COR-L47 (cell line): ENCODE measurements around the gene RGS5.
"Not testable (repeated sequence)": the region's sequence is repeated elsewhere in the genome, so short reads cannot be mapped to it uniquely, and the experiment has no call there.

ENCODE experiments used
- DNase-seq: peaks from one replicate; lab custom pipeline; 2025; lab: John Stamatoyannopoulos, UW

The RGS5 gene

DNA sequence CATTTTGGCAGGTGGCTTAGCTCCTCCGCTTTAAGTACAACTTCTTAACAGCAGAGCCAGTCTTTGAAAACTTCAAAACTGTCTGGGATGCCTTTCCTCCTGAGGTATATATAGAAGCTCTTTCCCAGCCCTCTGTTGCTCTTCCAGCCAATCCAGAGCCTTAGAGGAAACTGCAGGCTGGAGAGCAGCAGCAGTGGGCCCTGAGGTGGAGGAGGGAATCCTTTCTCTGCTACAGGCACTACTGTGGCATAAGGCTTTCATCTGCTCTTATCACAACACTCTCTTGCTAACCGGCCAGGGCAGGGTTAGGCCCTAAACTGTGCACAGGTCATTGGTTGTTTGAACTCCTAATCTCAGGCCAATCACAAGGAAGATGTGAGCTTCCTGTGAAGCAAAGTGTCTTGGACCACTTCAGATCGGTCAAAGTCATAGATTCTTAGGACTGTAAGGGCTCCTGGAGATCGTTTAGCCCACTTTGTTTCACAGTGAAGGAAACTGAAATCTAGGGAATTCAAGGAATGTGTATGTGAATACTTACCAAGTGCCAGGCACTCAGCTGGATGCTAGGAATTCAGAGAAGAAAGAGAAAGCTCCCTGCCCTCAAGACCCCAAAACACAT lies at the start of gene RGS5:
Gene RGS5 (minus strand): TSS at position 84 of the 619 bp plus-strand sequence. CDS start 81 bp downstream, at position 3.
- no peak for DNase-seq

DNA sequence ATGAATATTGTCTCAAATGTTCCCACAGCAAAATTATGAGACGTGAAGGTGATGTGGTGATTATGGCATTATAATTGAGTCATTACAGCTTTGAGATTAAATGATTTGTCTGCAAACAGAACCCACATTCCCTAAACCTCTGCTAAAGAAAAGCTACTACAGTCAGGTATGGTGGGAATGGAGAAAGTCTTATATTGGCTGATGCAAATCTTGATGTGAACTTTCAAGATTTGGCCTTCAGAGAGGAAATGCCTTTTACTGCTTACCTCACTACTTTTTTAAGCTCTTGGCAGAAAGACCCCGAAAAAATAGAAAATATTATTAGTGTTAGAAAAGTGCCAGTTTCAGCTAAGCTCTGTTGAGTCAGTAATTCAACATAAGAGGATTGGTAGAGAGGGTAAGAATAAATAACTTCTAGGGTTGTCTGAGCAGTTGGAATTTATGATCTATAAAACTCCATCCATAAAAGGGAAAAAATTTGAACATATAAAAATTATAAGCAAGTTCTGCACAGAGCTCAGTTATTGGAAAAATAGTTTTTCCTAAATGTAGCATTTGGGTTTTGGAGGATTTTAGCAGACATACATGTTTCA lies 47.8 kb upstream of the RGS5 start:
- DNase-seq = no peak

DNA sequence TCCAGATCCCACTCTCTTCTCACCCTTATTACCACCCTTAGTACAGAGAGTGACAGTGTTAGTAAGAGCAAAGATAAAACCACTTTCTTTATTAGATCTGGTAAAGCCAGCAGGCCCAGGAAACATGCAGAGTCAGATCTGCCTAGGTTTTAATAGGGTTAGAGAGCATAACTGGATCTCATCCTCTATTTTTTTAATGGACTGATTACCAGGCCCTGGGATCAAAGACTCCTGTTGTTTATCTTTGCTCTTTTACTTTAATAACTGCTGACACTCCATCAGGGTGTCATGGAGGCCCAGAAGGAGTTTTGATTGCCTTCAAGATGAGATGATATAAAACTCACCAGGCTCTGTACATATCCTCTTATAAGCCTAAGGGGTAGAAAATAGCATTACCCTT lies 45.3 kb upstream of the RGS5 start:
- no peak for DNase-seq

DNA sequence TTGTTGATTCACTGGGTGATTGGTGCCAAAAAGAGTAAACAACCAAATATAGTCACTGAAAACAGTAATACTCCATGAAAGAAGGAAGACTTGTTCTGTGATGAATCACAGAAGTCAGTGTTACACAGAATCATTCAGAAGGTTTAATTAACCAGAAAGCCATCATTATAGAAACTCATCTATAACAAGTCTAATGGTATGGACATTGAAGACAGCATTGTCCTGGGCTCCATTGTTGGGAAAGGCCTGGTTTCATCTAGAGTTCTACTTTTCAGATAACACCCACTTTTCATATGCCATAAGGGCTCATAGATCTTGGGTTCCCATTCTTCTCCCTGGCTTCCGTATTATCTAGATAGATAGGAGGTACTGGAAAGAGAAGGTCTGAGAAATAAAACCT lies 41.9 kb upstream of the RGS5 start:
- DNase-seq = not testable (repeated sequence)

- DNase-seq = no peak
Measured at GRCh38 chr1:163241746-163242145, 39.0 kb upstream of the RGS5 start.

DNA sequence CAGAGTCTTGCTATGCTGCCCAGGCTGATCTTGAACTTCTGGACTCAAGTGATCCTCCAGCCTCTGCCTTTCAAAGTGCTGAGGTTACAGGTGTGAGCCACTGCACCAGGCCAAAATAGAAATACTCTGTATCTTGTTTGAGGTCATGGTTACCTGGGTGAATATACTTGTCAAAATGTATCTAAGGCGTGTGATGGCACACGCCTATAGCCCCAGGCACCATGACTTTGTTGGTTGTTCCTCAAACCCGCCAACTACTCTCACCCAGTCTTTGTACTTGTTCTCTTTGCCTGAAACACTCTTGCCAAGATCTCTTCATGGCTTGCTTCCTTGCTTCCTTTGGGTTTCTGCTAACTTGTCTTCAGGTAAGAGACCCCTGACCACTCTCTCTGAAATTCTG lies 38.0 kb upstream of the RGS5 start:
- DNase-seq = no peak

- not testable (repeated sequence) for DNase-seq
Measured at GRCh38 chr1:163233643-163234042, 30.9 kb upstream of the RGS5 start.

- DNase-seq = no peak
Measured at GRCh38 chr1:163231385-163231784, 28.7 kb upstream of the RGS5 start.

GRCh38 chr1:163230827-163231226 lies 28.1 kb upstream of the RGS5 start:
- DNase-seq = no peak

GRCh38 chr1:163228271-163228670 lies 25.6 kb upstream of the RGS5 start:
- not testable (repeated sequence) for DNase-seq

GRCh38 chr1:163227126-163227525 lies 24.4 kb upstream of the RGS5 start:
- DNase-seq = no peak

DNA sequence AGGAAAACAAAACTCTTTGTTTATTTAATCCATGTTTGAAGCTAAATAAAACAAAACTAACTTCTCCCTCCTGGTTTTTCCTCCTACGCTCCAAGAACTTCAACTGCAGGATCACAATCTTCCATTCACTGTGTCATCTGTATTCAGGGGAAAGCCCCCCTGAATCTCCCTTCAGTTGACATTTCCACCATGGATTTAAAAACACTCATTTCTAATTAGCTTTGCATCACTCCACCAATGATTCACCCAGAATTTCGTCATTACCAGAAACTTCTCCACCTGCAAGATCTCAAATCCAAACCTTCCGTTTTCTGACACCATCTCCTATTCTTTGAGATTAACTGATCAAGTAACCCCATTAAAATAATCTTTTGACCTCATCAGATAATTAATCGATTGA lies 10.9 kb upstream of the RGS5 start:
- DNase-seq = no peak

DNA sequence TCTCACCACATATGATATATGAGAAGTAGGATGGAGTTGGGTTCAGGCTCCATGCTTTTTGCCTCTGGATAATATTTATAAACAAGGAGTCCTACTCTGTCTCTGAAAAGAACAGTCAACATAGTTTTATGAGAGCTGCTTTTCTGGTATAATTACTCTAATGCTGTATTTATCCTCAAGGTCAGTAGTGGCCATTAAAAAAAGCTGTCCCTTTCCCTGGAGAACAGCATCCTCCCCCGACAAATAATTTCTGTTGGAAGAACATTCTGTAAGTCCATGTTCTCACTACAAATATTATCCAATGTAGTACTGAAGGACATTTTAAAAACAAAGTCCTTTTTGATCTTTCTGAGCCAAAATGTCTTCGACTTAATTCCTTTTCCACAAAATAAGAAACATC lies 9.0 kb upstream of the RGS5 start:
- DNase-seq = no peak

DNA sequence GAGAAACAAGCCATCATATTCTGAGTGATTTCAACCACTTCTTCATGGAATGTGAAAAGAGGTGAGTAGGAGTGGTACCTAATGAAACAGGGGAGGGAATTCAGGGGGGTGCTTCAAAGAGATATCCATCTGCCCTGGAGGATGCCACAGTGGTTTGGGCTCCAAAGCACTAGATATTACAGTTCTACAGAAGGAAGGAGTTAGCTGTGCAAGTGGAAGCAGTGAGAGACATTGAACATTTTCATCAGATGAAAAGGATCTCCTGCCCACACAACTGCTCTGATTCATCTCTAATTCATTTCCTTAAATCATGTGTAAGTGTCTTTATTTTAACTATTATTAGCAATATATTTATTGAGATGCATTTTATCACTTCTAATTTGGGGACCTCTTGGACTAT lies 2.8 kb upstream of the RGS5 start:
- DNase-seq = no peak

GRCh38 chr1:163203561-163203960 lies 845 bp upstream of the RGS5 start:
- no peak for DNase-seq

DNA sequence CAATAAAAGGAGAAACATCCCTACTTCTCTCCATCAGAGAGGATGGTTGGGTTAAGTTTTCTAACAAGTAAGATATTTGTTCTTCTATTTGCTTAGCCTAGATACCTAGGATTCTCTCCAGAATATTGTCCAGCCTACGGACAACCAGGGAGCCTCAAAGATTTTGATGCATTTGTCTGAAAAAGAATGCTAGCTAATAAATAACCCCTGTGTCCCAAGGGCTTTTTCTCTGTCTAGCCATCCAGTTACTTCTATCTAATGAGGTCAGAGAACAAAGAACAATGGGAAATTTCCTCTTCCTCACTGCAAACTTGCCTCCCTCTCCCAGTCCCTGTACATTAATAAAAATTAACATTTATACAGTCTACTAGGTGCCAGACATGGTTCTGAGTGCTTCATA lies 810 bp downstream of the RGS5 start:
- no peak for DNase-seq

GRCh38 chr1:163197022-163197421 lies 5.7 kb downstream of the RGS5 start:
- no peak for DNase-seq

GRCh38 chr1:163196449-163196787 lies 6.3 kb downstream of the RGS5 start:
- no peak for DNase-seq

DNA sequence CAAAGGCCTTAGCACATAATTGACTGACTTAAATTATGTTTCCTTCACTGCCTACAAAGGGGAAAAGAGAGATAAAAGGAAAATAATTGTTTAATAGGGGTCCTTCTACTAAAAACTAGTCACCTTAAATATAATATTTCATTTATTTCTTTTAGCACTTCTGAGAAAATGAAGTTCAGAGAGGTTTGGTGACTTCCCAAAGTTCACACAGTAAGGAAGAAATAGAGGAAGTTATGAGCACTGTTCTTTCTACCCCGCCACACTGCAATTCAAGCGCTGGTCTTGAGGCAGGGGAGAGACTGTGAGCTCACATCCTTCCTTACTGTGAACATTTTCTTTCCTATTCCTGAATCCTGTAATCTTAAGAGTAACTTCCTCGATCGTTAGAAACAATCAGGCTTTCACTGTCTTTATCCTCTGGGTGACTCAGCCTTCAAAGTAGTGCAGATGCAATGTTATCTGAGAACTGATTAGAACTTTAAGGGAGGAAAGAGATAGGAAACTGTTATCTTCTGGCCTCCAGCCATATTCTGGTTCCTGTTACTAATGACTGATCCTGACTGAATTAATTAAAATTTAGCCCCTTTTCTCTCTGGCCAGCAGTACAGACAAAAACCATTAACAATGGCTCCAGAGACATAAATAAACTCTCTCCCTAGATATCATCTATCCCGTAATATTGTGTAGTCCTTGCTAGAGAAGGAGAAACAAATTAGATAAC lies 6.8 kb downstream of the RGS5 start:
- DNase-seq = no peak

DNA sequence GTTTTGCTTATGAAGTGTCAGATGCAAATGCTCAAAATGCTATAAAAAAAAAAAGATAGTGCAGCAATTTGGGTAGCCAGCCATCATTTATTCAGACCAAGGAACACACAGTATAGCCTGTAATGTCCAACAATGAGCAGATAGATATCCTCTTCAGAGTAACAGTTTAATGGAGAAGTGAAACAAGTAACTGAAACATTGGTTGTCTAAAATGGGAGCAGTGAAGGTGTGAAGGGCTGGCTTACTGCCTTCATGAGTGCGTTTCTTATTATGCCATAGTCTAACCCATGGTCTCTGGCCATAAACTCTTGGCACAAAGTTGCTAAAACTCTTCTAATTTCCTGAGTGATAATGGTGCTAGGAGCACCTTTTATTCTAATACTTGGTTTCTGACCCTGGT lies 11.4 kb downstream of the RGS5 start:
- DNase-seq = no peak

GRCh38 chr1:163188947-163189346 lies 13.8 kb downstream of the RGS5 start:
- no peak for DNase-seq

DNA sequence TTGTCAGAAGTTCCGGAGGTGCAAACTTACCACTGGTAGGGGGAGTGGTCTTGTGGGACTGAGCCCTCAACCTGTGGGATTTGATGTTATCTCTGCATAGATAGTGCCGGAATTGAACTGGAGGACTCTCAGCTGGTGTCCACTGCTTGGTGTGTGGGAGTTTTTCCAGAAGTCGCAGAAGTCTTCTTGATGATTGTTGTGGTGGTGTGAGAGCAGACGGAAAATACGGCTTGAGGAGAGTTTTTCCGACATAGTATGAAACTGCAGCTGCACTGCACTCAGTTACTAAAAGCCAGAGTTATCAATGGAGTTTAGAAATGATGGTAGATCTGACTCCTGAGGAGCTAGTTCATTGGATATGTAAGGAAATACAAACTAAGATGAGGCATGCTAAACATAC lies 14.9 kb downstream of the RGS5 start:
- DNase-seq = no peak

- no peak for DNase-seq
Measured at GRCh38 chr1:163186862-163187261, 15.9 kb downstream of the RGS5 start.
